H9 (cell line): Measurements from ENCODE around the gene SLC25A26. TPM values are rescaled to one million over a fixed set of nuclear protein-coding genes. Genes with fewer than 3 reads are reported as not detected.

Experiments
- DNase-seq: peaks from one replicate; pipeline ENCODE4 v3.0.0-alpha.2; 2017
- H2AFZ ChIP-seq: one replicate; pipeline ENCODE4 v1.6.1; 2013; ENCODE audit warnings: mild to moderate bottlenecking, low read length, control low read depth, moderate library complexity
- H2AK5ac ChIP-seq: 2 replicates; pipeline ENCODE4 v1.6.1; 2013; ENCODE audit warnings: low read length, control low read depth, mixed read lengths; ENCODE audit not compliant: insufficient read length
- H2BK120ac ChIP-seq: one replicate; pipeline ENCODE4 v1.6.1; 2013; ENCODE audit warnings: low read depth, mild to moderate bottlenecking, low read length, control low read depth, inconsistent platforms; ENCODE audit not compliant: poor library complexity, severe bottlenecking
- H2BK12ac ChIP-seq: 2 replicates; pipeline ENCODE4 v1.6.1; 2013; ENCODE audit warnings: low read length, control low read depth, mixed read lengths, low read depth; ENCODE audit not compliant: insufficient read length
- H2BK15ac ChIP-seq: 2 replicates; pipeline ENCODE4 v1.6.1; 2013; ENCODE audit warnings: low read depth, low read length, control low read depth
- H2BK20ac ChIP-seq: one replicate; pipeline ENCODE4 v1.6.1; 2013; ENCODE audit warnings: low read depth, mild to moderate bottlenecking, low read length, control low read depth, inconsistent platforms; ENCODE audit not compliant: poor library complexity, severe bottlenecking
- H2BK5ac ChIP-seq: 2 replicates; pipeline ENCODE4 v1.6.1; 2013; ENCODE audit warnings: low read length, control low read depth, mixed read lengths; ENCODE audit not compliant: insufficient read length
- H3K14ac ChIP-seq: 2 replicates; pipeline ENCODE4 v1.6.1; 2013; ENCODE audit warnings: low read length, control low read depth; ENCODE audit not compliant: insufficient read depth
- H3K18ac ChIP-seq: 2 replicates; pipeline ENCODE4 v1.6.1; 2013; ENCODE audit warnings: low read depth, mild to moderate bottlenecking, mixed read lengths, low read length, control low read depth; ENCODE audit not compliant: insufficient read length
- H3K23ac ChIP-seq: 2 replicates; pipeline ENCODE4 v1.6.1; 2013; ENCODE audit warnings: low read length, control low read depth, mixed read lengths, low read depth; ENCODE audit not compliant: insufficient read length
- H3K23me2 ChIP-seq: 2 replicates; pipeline ENCODE4 v1.6.1; 2013; ENCODE audit warnings: low read depth, mild to moderate bottlenecking, mixed read lengths, low read length, control low read depth; ENCODE audit not compliant: insufficient read length, poor library complexity, severe bottlenecking
- H3K27ac ChIP-seq: 2 replicates; pipeline ENCODE4 v1.5.1; 2013; ENCODE audit warnings: low read length, control low read depth, mixed read lengths, low read depth; ENCODE audit not compliant: insufficient read length
- H3K27me3 ChIP-seq: 2 replicates; pipeline ENCODE4 v1.6.1; 2013; ENCODE audit warnings: low read length, control low read depth, inconsistent platforms; ENCODE audit not compliant: insufficient read depth
- H3K4ac ChIP-seq: 2 replicates; pipeline ENCODE4 v1.6.1; 2013; ENCODE audit warnings: low read depth, mild to moderate bottlenecking, control low read depth, inconsistent platforms, low read length, moderate library complexity
- H3K4me1 ChIP-seq: 2 replicates; pipeline ENCODE4 v1.6.1; 2013; ENCODE audit warnings: low read length, control low read depth, inconsistent platforms; ENCODE audit not compliant: insufficient read depth
- H3K4me2 ChIP-seq: 2 replicates; pipeline ENCODE4 v1.6.1; 2013; ENCODE audit warnings: low read length, control low read depth, mixed read lengths; ENCODE audit not compliant: insufficient read length, insufficient read depth
- H3K56ac ChIP-seq: 2 replicates; pipeline ENCODE4 v1.6.1; 2013; ENCODE audit warnings: low read depth, mild to moderate bottlenecking, mixed read lengths, low read length, control low read depth; ENCODE audit not compliant: insufficient read length
- H3K79me1 ChIP-seq: 2 replicates; pipeline ENCODE4 v1.6.1; 2013; ENCODE audit warnings: low read depth, mild to moderate bottlenecking, moderate library complexity, low read length, control low read depth, inconsistent platforms; ENCODE audit not compliant: insufficient read depth, poor library complexity, severe bottlenecking
- H3K79me2 ChIP-seq: 2 replicates; pipeline ENCODE4 v1.6.1; 2013; ENCODE audit warnings: low read length, control low read depth, inconsistent platforms; ENCODE audit not compliant: insufficient read depth
- H3K9ac ChIP-seq: 2 replicates; pipeline ENCODE4 v1.6.1; 2013; ENCODE audit warnings: low read length, control low read depth, mixed read lengths; ENCODE audit not compliant: insufficient read length; ENCODE audit errors: extremely low read depth
- H3K9me3 ChIP-seq: one replicate; pipeline ENCODE4 v1.6.1; 2013; ENCODE audit warnings: low read depth, low read length, inconsistent platforms; ENCODE audit not compliant: control insufficient read depth
- H3T11ph ChIP-seq: one replicate; pipeline ENCODE4 v1.6.1; 2013; ENCODE audit warnings: mild to moderate bottlenecking, low read length, control low read depth, inconsistent platforms
- H4K20me1 ChIP-seq: one replicate; pipeline ENCODE4 v1.6.1; 2013; ENCODE audit not compliant: control insufficient read depth, insufficient read length, insufficient read depth
- H4K5ac ChIP-seq: 2 replicates; pipeline ENCODE4 v1.6.1; 2013; ENCODE audit warnings: low read depth, mild to moderate bottlenecking, mixed read lengths, low read length, control low read depth; ENCODE audit not compliant: insufficient read length
- H4K8ac ChIP-seq: replicated peaks from 2 replicates; pipeline ENCODE4 v1.6.1; 2013; ENCODE audit warnings: low read length, control low read depth, mixed read lengths, low read depth; ENCODE audit not compliant: insufficient read length
- H4K91ac ChIP-seq: 2 replicates; pipeline ENCODE4 v1.6.1; 2013; ENCODE audit warnings: low read depth, mild to moderate bottlenecking, moderate library complexity, mixed read lengths, low read length, control low read depth; ENCODE audit not compliant: insufficient read length
- H3K27ac Mint-ChIP-seq, 3 experiments: 2 replicates in 2 of 3; 3 replicates in 1 of 3; pipeline ENCODE4 v1.8.0; 2020 to 2021; ENCODE audit warnings: mixed read lengths in 3 of 3, mild to moderate bottlenecking in 1 of 3, moderate library complexity in 1 of 3
- H3K27me3 Mint-ChIP-seq: 2 replicates; pipeline ENCODE4 v1.8.0; 2021; ENCODE audit warnings: low read depth, mild to moderate bottlenecking, moderate library complexity, mixed read lengths
- H3K36me3 Mint-ChIP-seq, 3 experiments: 2 replicates in 2 of 3; 3 replicates in 1 of 3; pipeline ENCODE4 v1.8.0; 2020 to 2021; ENCODE audit warnings: low read depth in 3 of 3, mixed read lengths in 3 of 3; ENCODE audit not compliant: insufficient read depth in 1 of 3
- H3K4me1 Mint-ChIP-seq, 2 experiments: 2 replicates each; pipeline ENCODE4 v1.8.0; 2020; ENCODE audit warnings: mixed read lengths in 2 of 2
- H3K4me3 Mint-ChIP-seq, 2 experiments: 2 replicates in 1 of 2; 3 replicates in 1 of 2; pipeline ENCODE4 v1.8.0; 2020 to 2021; ENCODE audit warnings: mild to moderate bottlenecking in 2 of 2, mixed read lengths in 2 of 2, moderate library complexity in 1 of 2
- H3K9me3 Mint-ChIP-seq, 2 experiments: 2 replicates in 1 of 2; 3 replicates in 1 of 2; pipeline ENCODE4 v1.8.0; 2020; ENCODE audit warnings: mild to moderate bottlenecking in 2 of 2, mixed read lengths in 2 of 2, moderate library complexity in 1 of 2
- CTCF ChIP-seq: fragments of 200-600 bp; sonication (generic); conservative IDR thresholded peaks from 3 replicates; pipeline ENCODE4 v1.8.0; 2021; ENCODE audit warnings: antibody characterized with exemption, mild to moderate bottlenecking
- WGBS: extraction: QIAGEN DNeasy Blood & Tissue Kit; methylation state at CpG from one replicate; pipeline ENCODE4 v1.1.7; 2013; ENCODE audit warnings: missing lambda C conversion rate, low lambda C conversion rate, mixed read lengths; ENCODE audit not compliant: insufficient read length; ENCODE audit errors: extremely low coverage; 5-methylcytosine and 5-hydroxymethylcytosine counted together
- total RNA-seq: library from RNA; stranded (reverse); gene quantifications from 2 replicates; pipeline ENCODE4 v1.2.1, GENCODE V29; 2021

Gene SLC25A26
- total RNA-seq, 1 experiment from 2014 or later: 30.2 TPM

GRCh38 chr3:66317750-66318376 lies 97.1 kb downstream of the SLC25A26 start:
- no peak overlapping the region for H3K23ac ChIP-seq
- H3K27ac Mint-ChIP-seq: peak overlapping the region in 1 of 3 experiments; percentile 11; a peak in 1 of 7 replicates
- peaks cover 6 to 7% of the 10 kb centered on the region in 2 experiments; a peak in 3 of 5 replicates for H3K9me3 Mint-ChIP-seq
- no CpG with 5 or more reads among the region's 7 CpGs for WGBS
- H4K20me1 ChIP-seq: no peaks in the 10 kb centered on the region
- H3K4me3 Mint-ChIP-seq: no peak overlapping the region
- peaks cover 20 to 22% of the 10 kb centered on the region in 2 experiments for H3K4me1 Mint-ChIP-seq
- H3K14ac ChIP-seq: no peak overlapping the region
- no peaks in the 10 kb centered on the region for H3K27me3 ChIP-seq
- H3K27ac ChIP-seq: no peak overlapping the region
- no peak for DNase-seq
- H4K91ac ChIP-seq: no peak overlapping the region
- H3K9me3 ChIP-seq: no peaks in the 10 kb centered on the region
- peaks cover 4% of the 10 kb centered on the region for H3K4me1 ChIP-seq
- no peak for TF ChIP-seq CTCF
- H2BK15ac ChIP-seq: no peak overlapping the region
- H3T11ph ChIP-seq: no peak overlapping the region
- no peaks in the 10 kb centered on the region for H3K79me2 ChIP-seq
- no peak overlapping the region for H3K4me2 ChIP-seq
- no peak overlapping the region for H2BK20ac ChIP-seq
- H4K5ac ChIP-seq: no peak overlapping the region
- no peak overlapping the region for H2BK120ac ChIP-seq
- no peak overlapping the region for H3K56ac ChIP-seq
- no peak overlapping the region for H2BK12ac ChIP-seq
- no peak overlapping the region for H2BK5ac ChIP-seq
- H2AK5ac ChIP-seq: no peak overlapping the region
- H3K79me1 ChIP-seq: no peaks in the 10 kb centered on the region
- no peak overlapping the region for H3K9ac ChIP-seq
- no peaks in the 10 kb centered on the region for H3K23me2 ChIP-seq
- H2AFZ ChIP-seq: no peak overlapping the region
- H4K8ac ChIP-seq: no peak overlapping the region
- H3K18ac ChIP-seq: no peak overlapping the region
- H3K27me3 Mint-ChIP-seq: no peaks in the 10 kb centered on the region
- peaks cover 0 to 4% (median 2%) of the 10 kb centered on the region in 3 experiments; a peak in 4 of 7 replicates for H3K36me3 Mint-ChIP-seq
- no peak overlapping the region for H3K4ac ChIP-seq
